ENCODE measurements around the gene SMARCAL1. TPM values are rescaled to one million over a fixed set of nuclear protein-coding genes. Genes with fewer than 3 reads are reported as not detected.

SMARCAL1 gene
- total RNA-seq, 1 donor from 2014 or later = 135 TPM

DNA sequence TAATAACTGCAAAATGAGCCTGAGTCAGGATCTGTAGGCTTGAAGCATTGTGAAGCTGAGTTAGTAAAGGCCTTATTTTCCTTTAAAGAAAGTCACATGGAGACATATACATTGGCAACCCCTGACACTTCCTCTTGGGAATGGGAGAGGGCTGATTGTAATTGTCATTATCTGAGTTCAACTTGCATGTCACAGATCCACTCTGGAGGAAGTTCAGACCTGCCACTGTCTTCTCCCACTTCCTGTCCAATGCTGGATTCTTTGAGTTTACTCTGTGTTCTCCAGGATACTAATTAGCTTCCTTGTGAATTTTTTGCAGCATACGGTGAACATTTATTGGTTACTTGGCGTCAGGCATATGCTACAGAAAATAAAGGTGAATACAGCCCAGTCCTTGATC is 34.1 kb downstream of the SMARCAL1 start:
- no peak overlapping the region for H3K4me3 ChIP-seq (ENCODE audit: low read depth, low read length)
- no peak for DNase-seq (ENCODE audit: low read depth)
- H3K36me3 ChIP-seq (ENCODE audit: control insufficient read depth, insufficient read depth, low read length) = peaks cover 1% of the 10 kb centered on the region
- TF ChIP-seq, protein P1, sequence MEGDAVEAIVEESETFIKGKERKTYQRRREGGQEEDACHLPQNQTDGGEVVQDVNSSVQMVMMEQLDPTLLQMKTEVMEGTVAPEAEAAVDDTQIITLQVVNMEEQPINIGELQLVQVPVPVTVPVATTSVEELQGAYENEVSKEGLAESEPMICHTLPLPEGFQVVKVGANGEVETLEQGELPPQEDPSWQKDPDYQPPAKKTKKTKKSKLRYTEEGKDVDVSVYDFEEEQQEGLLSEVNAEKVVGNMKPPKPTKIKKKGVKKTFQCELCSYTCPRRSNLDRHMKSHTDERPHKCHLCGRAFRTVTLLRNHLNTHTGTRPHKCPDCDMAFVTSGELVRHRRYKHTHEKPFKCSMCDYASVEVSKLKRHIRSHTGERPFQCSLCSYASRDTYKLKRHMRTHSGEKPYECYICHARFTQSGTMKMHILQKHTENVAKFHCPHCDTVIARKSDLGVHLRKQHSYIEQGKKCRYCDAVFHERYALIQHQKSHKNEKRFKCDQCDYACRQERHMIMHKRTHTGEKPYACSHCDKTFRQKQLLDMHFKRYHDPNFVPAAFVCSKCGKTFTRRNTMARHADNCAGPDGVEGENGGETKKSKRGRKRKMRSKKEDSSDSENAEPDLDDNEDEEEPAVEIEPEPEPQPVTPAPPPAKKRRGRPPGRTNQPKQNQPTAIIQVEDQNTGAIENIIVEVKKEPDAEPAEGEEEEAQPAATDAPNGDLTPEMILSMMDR (IDR thresholded peaks at IDR 0.05; ENCODE audit: insufficient read depth, low read length, poor library complexity, severe bottlenecking) = no peak
- no peaks in the 10 kb centered on the region for H3K27me3 ChIP-seq (ENCODE audit: control insufficient read depth, insufficient read depth, low read length)

DNA sequence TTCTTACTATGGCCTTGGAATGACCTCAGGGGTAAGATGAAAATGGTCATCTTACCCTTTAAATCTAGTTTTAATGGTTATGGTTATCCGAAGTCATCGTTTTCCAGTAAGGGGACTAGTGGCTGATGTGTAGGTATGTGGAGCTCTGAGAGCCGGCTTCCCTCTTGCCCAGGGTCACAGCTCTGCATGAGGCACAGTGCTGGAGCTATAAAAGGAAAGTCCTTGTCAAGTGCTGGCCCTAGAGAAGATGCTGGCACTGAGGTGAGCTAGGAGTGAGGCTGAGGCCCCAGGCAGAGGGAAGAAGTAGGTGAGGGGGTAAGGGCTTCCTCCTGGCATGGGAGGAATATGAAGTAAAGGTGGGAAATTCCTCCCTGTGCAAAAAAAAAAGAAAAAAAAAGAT is 35.0 kb downstream of the SMARCAL1 start:
- no peaks in the 10 kb centered on the region for H3K27me3 ChIP-seq (ENCODE audit: control insufficient read depth, insufficient read depth, low read length)
- H3K4me3 ChIP-seq (ENCODE audit: low read depth, low read length) = no peak overlapping the region
- TF ChIP-seq, protein P1 (IDR thresholded peaks at IDR 0.05; ENCODE audit: insufficient read depth, low read length, poor library complexity, severe bottlenecking) = no peak
- H3K36me3 ChIP-seq (ENCODE audit: control insufficient read depth, insufficient read depth, low read length) = peaks cover 1% of the 10 kb centered on the region
- DNase-seq (ENCODE audit: low read depth) = no peak

DNA sequence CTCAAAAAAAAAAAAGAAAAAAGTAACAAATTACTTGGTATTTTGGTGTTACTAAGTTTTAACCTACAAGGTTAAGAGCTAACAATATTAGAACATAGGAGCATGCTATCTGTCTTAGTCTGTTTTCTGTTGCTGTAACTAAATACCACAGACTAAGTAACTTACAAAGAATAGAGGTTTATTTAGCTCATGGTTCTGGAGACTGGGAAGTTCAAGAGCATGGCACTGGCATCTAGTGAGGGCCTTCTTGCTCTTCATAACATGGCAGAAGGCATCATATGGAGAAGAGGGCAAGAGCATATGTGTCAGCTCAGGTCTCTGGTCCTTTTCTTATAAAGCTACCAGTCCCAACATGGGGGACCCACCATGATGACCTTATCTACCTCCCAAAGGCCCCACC is 36.5 kb downstream of the SMARCAL1 start:
- TF ChIP-seq, protein P1 (IDR thresholded peaks at IDR 0.05; ENCODE audit: insufficient read depth, low read length, poor library complexity, severe bottlenecking) = no peak

GRCh38 chr2:216450346-216450745 is 38.1 kb downstream of the SMARCAL1 start:
- no peak for DNase-seq (ENCODE audit: low read depth)
- TF ChIP-seq, protein P1 (IDR thresholded peaks at IDR 0.05; ENCODE audit: insufficient read depth, low read length, poor library complexity, severe bottlenecking) = no peak
- H3K36me3 ChIP-seq (ENCODE audit: control insufficient read depth, insufficient read depth, low read length) = peaks cover 1% of the 10 kb centered on the region
- no peak overlapping the region for H3K4me3 ChIP-seq (ENCODE audit: low read depth, low read length)
- no peaks in the 10 kb centered on the region for H3K27me3 ChIP-seq (ENCODE audit: control insufficient read depth, insufficient read depth, low read length)

More for the DNA sequence above, 36.5 kb downstream of the SMARCAL1 start:
- H3K36me3 ChIP-seq (ENCODE audit: control insufficient read depth, insufficient read depth, low read length) = peaks cover 1% of the 10 kb centered on the region
- DNase-seq (ENCODE audit: low read depth) = no peak
- no peak overlapping the region for H3K4me3 ChIP-seq (ENCODE audit: low read depth, low read length)
- no peaks in the 10 kb centered on the region for H3K27me3 ChIP-seq (ENCODE audit: control insufficient read depth, insufficient read depth, low read length)

DNA sequence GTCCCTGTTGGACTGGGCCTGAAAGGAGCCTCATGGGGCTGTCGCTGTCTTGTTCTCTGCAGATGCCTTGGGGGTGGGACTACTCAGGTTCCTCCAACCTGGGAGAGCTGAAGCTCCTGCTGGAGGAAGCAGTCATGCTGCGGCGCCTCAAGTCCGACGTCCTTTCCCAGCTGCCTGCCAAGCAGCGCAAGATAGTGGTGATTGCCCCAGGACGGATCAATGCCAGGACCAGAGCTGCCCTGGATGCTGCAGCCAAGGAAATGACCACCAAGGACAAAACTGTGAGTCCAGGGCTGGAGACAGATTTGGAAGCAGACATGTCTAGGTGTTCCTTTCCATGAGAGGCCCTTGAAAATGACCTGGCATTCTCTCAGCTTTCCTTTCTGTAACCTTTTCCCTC is 38.5 kb downstream of the SMARCAL1 start:
- no peak overlapping the region for H3K4me3 ChIP-seq (ENCODE audit: low read depth, low read length)
- peaks cover 1% of the 10 kb centered on the region for H3K36me3 ChIP-seq (ENCODE audit: control insufficient read depth, insufficient read depth, low read length)
- TF ChIP-seq, protein P1 (IDR thresholded peaks at IDR 0.05; ENCODE audit: insufficient read depth, low read length, poor library complexity, severe bottlenecking) = no peak
- no peak for DNase-seq (ENCODE audit: low read depth)
- H3K27me3 ChIP-seq (ENCODE audit: control insufficient read depth, insufficient read depth, low read length) = no peaks in the 10 kb centered on the region

DNA sequence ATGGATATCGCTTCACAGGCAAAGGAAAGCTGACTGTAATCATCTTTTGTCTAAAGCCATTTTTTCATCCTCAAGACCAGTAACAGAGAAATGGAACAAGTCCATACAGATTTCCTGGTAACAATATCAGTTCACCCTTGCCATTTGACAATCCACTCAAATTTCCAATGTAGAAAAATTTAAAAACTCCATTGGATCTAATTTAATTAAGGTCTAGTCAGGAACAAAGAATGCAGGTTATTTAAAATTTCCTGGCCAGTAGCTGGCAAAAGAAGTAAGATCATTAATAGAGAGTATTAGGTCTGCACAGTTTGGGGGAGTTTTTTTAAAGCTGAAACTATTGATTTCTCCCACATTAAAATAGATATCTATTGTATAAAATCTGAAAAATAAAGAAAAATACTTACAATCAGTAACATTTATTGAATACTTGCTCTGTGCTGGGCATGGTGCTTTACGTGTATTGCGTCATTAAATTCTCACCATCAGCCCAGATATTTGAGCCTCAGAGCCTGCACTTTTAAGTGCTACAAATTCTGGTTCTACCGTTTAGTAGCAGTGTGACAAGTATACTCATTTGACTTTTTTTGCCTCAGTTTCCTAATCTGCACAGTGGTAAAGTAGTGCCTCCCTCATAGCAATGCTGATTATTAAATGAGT is 41.8 kb downstream of the SMARCAL1 start:
- H3K27me3 ChIP-seq (ENCODE audit: control insufficient read depth, insufficient read depth, low read length) = no peaks in the 10 kb centered on the region
- no peak for DNase-seq (ENCODE audit: low read depth)
- no peaks in the 10 kb centered on the region for H3K36me3 ChIP-seq (ENCODE audit: control insufficient read depth, insufficient read depth, low read length)
- TF ChIP-seq, protein P1 (IDR thresholded peaks at IDR 0.05; ENCODE audit: insufficient read depth, low read length, poor library complexity, severe bottlenecking) = no peak
- H3K4me3 ChIP-seq (ENCODE audit: low read depth, low read length) = no peak overlapping the region
